ENCODE measurements around the gene VARS1.
"Not testable (repeated sequence)": the region's sequence is repeated elsewhere in the genome, so short reads cannot be mapped to it uniquely, and the experiment has no call there.

VARS1 gene

GRCh38 chr6:31831350-31832215 is 36.0 kb upstream of the VARS1 start:
- no peaks in the 10 kb centered on the region for H3K4me1 ChIP-seq (ENCODE audit: control insufficient read depth, insufficient read depth, low read length)
- H3K27me3 ChIP-seq (ENCODE audit: control insufficient read depth, insufficient read depth, low read length) = no peaks in the 10 kb centered on the region
- peaks cover 10% of the 10 kb centered on the region for H3K36me3 ChIP-seq (ENCODE audit: control insufficient read depth, insufficient read depth, low read length)
- no peak overlapping the region for H3K9ac ChIP-seq (ENCODE audit: low read depth, low read length)
- peak overlapping the region; percentile 53 for H3K4me3 ChIP-seq (ENCODE audit: low read depth, low read length)
- H3K9me3 ChIP-seq (ENCODE audit: control insufficient read depth, insufficient read depth, low read length) = no peaks in the 10 kb centered on the region

GRCh38 chr6:31830886-31831335 is 35.4 kb upstream of the VARS1 start:
- Histone ChIP-seq H3K27me3 (ENCODE audit: control insufficient read depth, insufficient read depth, low read length) (no peaks in the 10 kb centered on the region), H3K9me3 (ENCODE audit: control insufficient read depth, insufficient read depth, low read length) (no peaks in the 10 kb centered on the region), H3K9ac (ENCODE audit: low read depth, low read length) (no peak overlapping the region), H3K36me3 (ENCODE audit: control insufficient read depth, insufficient read depth, low read length) (peaks cover 5% of the 10 kb centered on the region), H3K4me3 (ENCODE audit: low read depth, low read length) (peak overlapping the region; percentile 53), H3K4me1 (ENCODE audit: control insufficient read depth, insufficient read depth, low read length) (no peaks in the 10 kb centered on the region)

DNA sequence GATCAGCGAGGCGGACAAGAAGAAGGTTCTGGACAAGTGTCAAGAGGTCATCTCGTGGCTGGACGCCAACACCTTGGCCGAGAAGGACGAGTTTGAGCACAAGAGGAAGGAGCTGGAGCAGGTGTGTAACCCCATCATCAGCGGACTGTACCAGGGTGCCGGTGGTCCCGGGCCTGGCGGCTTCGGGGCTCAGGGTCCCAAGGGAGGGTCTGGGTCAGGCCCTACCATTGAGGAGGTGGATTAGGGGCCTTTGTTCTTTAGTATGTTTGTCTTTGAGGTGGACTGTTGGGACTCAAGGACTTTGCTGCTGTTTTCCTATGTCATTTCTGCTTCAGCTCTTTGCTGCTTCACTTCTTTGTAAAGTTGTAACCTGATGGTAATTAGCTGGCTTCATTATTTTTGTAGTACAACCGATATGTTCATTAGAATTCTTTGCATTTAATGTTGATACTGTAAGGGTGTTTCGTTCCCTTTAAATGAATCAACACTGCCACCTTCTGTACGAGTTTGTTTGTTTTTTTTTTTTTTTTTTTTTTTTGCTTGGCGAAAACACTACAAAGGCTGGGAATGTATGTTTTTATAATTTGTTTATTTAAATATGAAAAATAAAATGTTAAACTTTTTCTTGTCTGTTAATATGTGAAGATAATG is 34.2 kb upstream of the VARS1 start:
- H3K4me3 ChIP-seq (ENCODE audit: low read depth, low read length) = peak overlapping the region; percentile 53
- no peaks in the 10 kb centered on the region for H3K36me3 ChIP-seq (ENCODE audit: control insufficient read depth, insufficient read depth, low read length)
- no peaks in the 10 kb centered on the region for H3K9me3 ChIP-seq (ENCODE audit: control insufficient read depth, insufficient read depth, low read length)
- H3K4me1 ChIP-seq (ENCODE audit: control insufficient read depth, insufficient read depth, low read length) = no peaks in the 10 kb centered on the region
- H3K27me3 ChIP-seq (ENCODE audit: control insufficient read depth, insufficient read depth, low read length) = no peaks in the 10 kb centered on the region
- H3K9ac ChIP-seq (ENCODE audit: low read depth, low read length) = no peak overlapping the region

DNA sequence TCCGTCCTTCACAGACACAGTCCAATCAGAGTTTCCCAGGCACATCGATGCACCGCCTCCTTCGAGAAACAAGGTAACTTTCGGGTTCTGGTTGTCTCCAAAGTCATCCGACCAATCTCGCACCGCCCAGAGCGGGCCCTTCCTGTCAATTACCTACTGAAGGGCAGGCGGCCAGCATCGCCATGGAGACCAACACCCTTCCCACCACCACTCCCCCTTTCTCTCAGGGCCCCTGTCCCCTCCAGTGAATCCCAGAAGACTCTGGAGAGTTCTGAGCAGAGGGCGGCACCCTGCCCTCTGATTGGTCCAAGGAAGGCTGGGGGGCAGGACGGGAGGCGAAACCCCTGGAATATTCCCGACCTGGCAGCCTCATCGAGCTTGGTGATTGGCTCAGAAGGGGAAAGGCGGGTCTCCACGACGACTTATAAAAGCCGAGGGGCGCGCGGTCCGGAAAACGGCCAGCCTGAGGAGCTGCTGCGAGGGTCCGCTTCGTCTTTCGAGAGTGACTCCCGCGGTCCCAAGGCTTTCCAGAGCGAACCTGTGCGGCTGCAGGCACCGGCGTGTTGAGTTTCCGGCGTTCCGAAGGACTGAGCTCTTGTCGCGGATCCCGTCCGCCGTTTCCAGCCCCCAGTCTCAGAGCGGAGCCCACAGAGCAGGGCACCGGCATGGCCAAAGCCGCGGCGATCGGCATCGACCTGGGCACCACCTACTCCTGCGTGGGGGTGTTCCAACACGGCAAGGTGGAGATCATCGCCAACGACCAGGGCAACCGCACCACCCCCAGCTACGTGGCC is 31.9 kb upstream of the VARS1 start, which contains the start of gene HSPA1B:
Gene HSPA1B (plus strand): TSS at position 453 of the 794 bp plus-strand sequence. CDS start 213 bp downstream, at position 666.
- Histone ChIP-seq H3K9ac (ENCODE audit: low read depth, low read length) (peak within 1 kb of the TSS; percentile 49), H3K4me3 (ENCODE audit: low read depth, low read length) (peak within 1 kb of the TSS; percentile 78)

GRCh38 chr6:31826793-31827285 is 31.3 kb upstream of the VARS1 start:
- Histone ChIP-seq H3K9ac (ENCODE audit: low read depth, low read length) (peak overlapping the region; percentile 38), H3K4me1 (ENCODE audit: control insufficient read depth, insufficient read depth, low read length) (peaks cover 4% of the 10 kb centered on the region), H3K36me3 (ENCODE audit: control insufficient read depth, insufficient read depth, low read length) (no peaks in the 10 kb centered on the region), H3K4me3 (ENCODE audit: low read depth, low read length) (peak overlapping the region; percentile 68), H3K27me3 (ENCODE audit: control insufficient read depth, insufficient read depth, low read length) (no peaks in the 10 kb centered on the region), H3K9me3 (ENCODE audit: control insufficient read depth, insufficient read depth, low read length) (no peaks in the 10 kb centered on the region)

More for the DNA sequence above, 31.9 kb upstream of the VARS1 start, which contains the start of gene HSPA1B:
- no peaks in the 10 kb centered on the region for H3K36me3 ChIP-seq (ENCODE audit: control insufficient read depth, insufficient read depth, low read length)
- H3K27me3 ChIP-seq (ENCODE audit: control insufficient read depth, insufficient read depth, low read length) = no peaks in the 10 kb centered on the region
- no peaks in the 10 kb centered on the region for H3K9me3 ChIP-seq (ENCODE audit: control insufficient read depth, insufficient read depth, low read length)
- peaks cover 3% of the 10 kb centered on the region for H3K4me1 ChIP-seq (ENCODE audit: control insufficient read depth, insufficient read depth, low read length)

DNA sequence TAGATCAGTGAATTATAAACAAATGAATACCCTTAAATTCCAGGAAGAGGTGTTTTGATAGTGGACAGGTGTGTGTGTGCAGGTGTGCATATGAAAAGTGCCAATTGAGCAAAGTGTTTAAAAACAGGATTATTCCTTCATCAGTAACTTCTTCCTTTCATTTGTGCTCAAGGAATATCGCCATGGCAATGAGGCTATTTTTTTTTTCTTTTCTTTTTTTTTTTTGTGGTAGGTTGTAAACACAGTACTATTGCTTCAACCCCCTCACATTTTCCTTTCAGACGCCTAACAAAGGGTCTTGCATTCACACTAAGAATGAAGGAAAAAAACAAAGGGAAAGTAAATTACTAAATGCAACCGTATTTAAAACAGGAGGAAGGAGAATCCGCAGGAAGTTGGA is 30.0 kb upstream of the VARS1 start:
- no peak overlapping the region for H3K9ac ChIP-seq (ENCODE audit: low read depth, low read length)
- no peak overlapping the region for H3K4me3 ChIP-seq (ENCODE audit: low read depth, low read length)
- no peaks in the 10 kb centered on the region for H3K9me3 ChIP-seq (ENCODE audit: control insufficient read depth, insufficient read depth, low read length)
- H3K27me3 ChIP-seq (ENCODE audit: control insufficient read depth, insufficient read depth, low read length) = no peaks in the 10 kb centered on the region
- H3K36me3 ChIP-seq (ENCODE audit: control insufficient read depth, insufficient read depth, low read length) = no peaks in the 10 kb centered on the region
- H3K4me1 ChIP-seq (ENCODE audit: control insufficient read depth, insufficient read depth, low read length) = peaks cover 4% of the 10 kb centered on the region

DNA sequence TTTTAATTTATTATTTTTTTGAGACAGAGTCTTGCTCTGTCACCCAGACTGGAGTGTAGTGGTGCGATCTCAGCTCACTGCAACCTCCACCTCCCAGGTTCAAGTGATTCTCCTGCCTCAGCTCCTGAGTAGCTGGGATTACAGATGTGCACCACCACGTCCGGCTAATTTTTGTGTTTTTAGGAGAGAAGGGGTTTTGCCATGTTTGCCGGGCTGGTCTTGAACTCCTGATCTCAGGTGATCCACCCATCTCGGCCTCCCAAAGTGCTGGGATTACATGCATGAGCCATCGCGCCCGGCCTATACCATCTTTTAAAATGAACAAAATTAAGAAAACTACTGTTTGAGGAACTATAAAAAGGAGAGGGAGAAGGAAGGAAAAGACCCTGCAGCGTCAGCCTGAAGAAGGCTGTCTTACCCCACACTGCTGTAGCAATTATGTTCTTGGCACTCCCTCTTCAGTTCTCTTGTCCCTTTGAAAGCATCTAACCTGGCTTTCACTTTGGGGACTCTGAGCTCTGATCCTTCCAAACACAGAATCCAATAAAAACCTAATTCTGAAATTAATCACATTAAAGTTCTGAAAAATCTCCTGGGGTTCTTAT is 28.1 kb upstream of the VARS1 start:
- H3K4me1 ChIP-seq (ENCODE audit: control insufficient read depth, insufficient read depth, low read length) = not testable (repeated sequence)

GRCh38 chr6:31822036-31822821 is 26.7 kb upstream of the VARS1 start:
- H3K9ac ChIP-seq (ENCODE audit: low read depth, low read length) = peak overlapping the region; percentile 79
- H3K36me3 ChIP-seq (ENCODE audit: control insufficient read depth, insufficient read depth, low read length) = no peaks in the 10 kb centered on the region
- H3K9me3 ChIP-seq (ENCODE audit: control insufficient read depth, insufficient read depth, low read length) = no peaks in the 10 kb centered on the region
- H3K4me1 ChIP-seq (ENCODE audit: control insufficient read depth, insufficient read depth, low read length) = peaks cover 4% of the 10 kb centered on the region
- peak overlapping the region; percentile 77 for H3K4me3 ChIP-seq (ENCODE audit: low read depth, low read length)
- H3K27me3 ChIP-seq (ENCODE audit: control insufficient read depth, insufficient read depth, low read length) = no peaks in the 10 kb centered on the region

More for the DNA sequence above, 28.1 kb upstream of the VARS1 start:
- H3K9ac ChIP-seq (ENCODE audit: low read depth, low read length); H3K27me3 ChIP-seq (ENCODE audit: control insufficient read depth, insufficient read depth, low read length); H3K36me3 ChIP-seq (ENCODE audit: control insufficient read depth, insufficient read depth, low read length); H3K4me3 ChIP-seq (ENCODE audit: low read depth, low read length); H3K9me3 ChIP-seq (ENCODE audit: control insufficient read depth, insufficient read depth, low read length): not testable (repeated sequence)

- Histone ChIP-seq H3K4me3 (ENCODE audit: low read depth, low read length) (peak overlapping the region; percentile 77), H3K9ac (ENCODE audit: low read depth, low read length) (peak overlapping the region; percentile 56), H3K9me3 (ENCODE audit: control insufficient read depth, insufficient read depth, low read length) (no peaks in the 10 kb centered on the region), H3K4me1 (ENCODE audit: control insufficient read depth, insufficient read depth, low read length) (peaks cover 4% of the 10 kb centered on the region), H3K27me3 (ENCODE audit: control insufficient read depth, insufficient read depth, low read length) (no peaks in the 10 kb centered on the region), H3K36me3 (ENCODE audit: control insufficient read depth, insufficient read depth, low read length) (no peaks in the 10 kb centered on the region)
Observed at GRCh38 chr6:31821301-31822035, 25.9 kb upstream of the VARS1 start.

DNA sequence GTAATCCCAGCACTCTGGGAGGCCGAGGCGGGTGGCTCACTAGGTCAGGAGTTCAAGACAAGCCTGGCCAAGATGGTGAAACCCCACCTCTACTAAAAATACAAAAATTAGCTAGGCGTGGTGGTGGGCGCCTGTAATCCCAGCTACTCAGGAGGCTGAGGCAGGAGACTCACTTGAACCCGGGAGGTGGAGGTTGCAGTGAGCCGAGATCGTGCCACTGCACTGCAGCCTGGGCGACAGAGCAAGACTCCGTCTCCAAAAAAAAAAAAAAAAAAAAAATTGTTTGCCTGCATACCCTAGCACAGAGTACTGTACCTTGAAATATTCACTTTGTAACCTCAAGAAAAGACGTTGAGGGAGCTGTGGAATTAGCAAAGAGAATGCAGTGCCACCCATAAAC is 24.8 kb upstream of the VARS1 start:
- not testable (repeated sequence) for H3K4me3 ChIP-seq (ENCODE audit: low read depth, low read length); H3K27me3 ChIP-seq (ENCODE audit: control insufficient read depth, insufficient read depth, low read length); H3K9me3 ChIP-seq (ENCODE audit: control insufficient read depth, insufficient read depth, low read length); H3K36me3 ChIP-seq (ENCODE audit: control insufficient read depth, insufficient read depth, low read length); H3K9ac ChIP-seq (ENCODE audit: low read depth, low read length); H3K4me1 ChIP-seq (ENCODE audit: control insufficient read depth, insufficient read depth, low read length)

All from iPS-15b (cell line).